SIG-M5 (cell line): ENCODE results near the gene ADAMTSL5.
"Not testable (repeated sequence)": the region's sequence is repeated elsewhere in the genome, so short reads cannot be mapped to it uniquely, and the experiment has no call there.

Experiments
- DNase-seq: peaks from one replicate; lab custom pipeline; 2025; lab: John Stamatoyannopoulos, UW

ADAMTSL5 gene

DNA sequence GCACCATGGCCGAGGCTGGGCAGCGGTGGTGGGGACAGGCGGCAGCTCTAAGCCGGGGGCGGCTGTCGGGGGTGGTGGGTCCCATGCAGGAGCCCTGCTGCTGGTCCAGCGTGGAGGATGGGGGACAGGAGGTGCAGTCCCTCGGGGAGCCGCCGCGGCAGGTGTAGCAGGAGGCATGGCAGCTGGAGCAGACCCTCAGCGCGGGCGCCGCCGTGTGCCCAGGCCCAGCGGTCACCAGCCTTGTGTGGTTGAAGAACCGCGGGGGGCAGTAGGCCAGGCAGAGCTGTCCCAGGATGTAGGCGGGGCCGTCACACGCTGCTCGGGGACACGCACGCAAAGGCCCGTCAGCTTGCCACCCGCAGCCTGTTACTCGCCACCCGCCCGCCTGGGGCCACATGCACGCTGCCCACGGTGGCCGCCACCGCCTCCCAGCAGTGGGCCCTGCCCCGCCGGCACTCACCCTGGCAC lies 30.9 kb downstream of the ADAMTSL5 start:
- no peak for DNase-seq

- DNase-seq, result no peak
Observed at GRCh38 chr19:1481224-1481892, 31.5 kb downstream of the ADAMTSL5 start.

- DNase-seq, result peak; percentile 44
Observed at GRCh38 chr19:1478934-1479707, 33.7 kb downstream of the ADAMTSL5 start, which contains the start of gene C19orf25. TSS of gene C19orf25 (minus strand) at chr19:1479215. CDS start at chr19:1478903, 312 bp downstream.

- DNase-seq, result not testable (repeated sequence)
Observed at GRCh38 chr19:1477056-1477455, 35.8 kb downstream of the ADAMTSL5 start.

DNA sequence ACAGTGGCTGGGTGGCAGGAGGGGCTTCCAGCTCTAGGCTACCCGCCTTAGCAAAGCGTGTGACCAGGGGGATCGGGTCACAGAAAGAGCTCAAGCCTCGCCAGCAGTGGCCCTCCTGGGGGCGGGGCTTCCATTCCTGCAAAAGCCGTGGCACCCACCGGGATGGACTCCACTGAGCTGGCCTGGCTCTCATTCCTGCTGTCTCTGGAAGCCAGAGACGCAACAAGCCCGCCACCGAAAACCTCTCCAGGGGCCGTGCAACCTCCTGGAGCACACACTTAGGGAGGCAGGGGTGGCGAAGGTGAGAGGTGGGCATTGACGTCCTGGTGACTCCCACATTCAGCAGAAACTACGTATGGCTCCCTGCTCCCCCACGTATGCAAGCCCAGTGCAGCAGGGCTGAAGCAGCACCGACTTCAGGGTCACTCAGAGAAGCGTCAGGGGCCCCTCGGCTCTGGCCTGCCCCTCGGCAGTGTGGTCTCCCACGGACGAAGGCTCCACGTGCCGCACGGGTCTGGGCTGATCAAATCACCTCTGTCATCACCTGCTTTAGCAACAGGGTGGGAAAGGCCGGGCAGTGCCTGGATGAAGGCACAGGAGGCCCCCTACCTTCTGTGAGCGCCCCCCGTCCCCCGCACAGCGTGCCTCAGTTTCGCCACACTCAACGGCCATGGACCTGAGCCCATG lies 36.9 kb downstream of the ADAMTSL5 start:
- no peak for DNase-seq

- DNase-seq, result no peak
Observed at GRCh38 chr19:1474765-1475351, 38.0 kb downstream of the ADAMTSL5 start.

- DNase-seq, result no peak
Observed at GRCh38 chr19:1474011-1474764, 38.6 kb downstream of the ADAMTSL5 start.

DNA sequence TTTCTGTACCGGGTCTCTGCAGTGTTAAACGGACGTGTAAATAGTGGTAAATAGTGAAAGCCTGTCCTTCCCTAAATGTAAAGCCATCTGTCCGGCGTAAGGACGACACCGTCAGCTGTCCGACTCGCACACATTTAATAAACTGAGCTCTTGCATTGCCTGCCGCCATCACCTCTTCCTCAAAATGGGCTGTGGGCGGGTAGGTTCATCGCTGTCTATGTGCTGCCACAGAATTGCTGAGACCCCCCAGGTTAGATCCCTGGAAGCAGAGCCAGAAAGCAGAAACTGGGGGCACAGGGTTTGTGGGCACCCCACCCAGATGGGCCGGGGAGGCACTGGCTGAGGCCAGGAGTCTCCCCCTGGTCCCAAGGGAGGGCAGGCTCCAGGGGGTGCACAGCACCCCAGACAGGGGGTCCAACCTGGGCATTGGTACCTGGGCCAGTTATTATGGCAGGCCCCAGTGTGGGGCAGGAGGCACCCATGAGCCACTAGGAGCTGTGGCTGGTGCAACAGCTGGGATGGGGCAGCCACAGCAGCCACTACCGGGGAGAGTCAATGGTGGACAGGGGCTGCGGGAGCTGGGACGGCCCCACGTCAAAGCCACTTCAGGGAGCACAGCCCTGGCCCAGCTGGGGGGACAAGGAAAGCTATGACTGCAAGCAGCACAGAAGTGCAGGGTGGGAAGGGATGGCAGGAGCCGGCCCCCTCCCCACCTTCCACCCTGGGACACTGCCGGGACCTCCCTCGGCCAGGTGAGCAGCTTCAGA lies 39.6 kb downstream of the ADAMTSL5 start:
- no peak for DNase-seq

DNA sequence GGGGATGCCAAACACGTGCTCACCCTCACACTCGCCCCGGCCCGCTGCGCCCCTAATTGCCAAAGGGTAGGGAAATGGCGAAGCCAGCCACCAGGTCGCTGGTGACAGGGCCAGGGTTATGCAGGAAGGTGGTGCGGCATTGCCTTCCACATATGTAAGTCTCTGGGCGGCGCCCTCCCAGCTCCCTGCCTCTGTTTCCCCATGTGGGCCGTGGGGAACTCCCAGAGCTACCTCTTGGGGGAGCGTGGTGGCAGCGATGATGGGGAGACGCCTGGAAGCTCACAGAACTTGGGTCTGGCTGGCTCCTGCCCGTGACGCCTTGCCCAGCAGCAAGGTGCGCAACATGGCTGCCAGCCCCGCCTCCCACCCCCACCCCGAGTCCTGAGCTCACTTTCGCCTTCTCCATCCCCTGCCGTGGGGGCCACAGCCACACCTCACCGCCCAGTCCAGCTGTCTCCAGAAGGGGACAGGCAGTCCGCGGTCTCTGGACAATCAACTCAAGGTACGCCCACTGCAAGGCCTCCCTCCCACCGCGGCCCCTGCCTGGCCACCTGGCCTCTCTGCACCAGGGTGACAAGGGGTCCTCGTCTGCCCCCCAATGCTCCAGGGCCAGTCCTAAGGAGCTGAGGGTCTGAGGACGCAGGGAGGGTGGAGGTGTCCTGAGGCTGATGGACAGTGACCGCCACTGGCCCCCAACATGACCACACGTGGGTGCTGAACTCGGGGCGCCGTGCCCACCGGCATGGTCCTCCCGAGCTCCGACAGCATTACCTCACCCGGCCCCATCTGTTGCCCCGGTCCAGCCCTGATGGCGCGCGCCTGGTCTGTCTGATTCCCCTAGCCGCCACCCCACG lies 40.4 kb downstream of the ADAMTSL5 start:
- DNase-seq, result no peak

DNA sequence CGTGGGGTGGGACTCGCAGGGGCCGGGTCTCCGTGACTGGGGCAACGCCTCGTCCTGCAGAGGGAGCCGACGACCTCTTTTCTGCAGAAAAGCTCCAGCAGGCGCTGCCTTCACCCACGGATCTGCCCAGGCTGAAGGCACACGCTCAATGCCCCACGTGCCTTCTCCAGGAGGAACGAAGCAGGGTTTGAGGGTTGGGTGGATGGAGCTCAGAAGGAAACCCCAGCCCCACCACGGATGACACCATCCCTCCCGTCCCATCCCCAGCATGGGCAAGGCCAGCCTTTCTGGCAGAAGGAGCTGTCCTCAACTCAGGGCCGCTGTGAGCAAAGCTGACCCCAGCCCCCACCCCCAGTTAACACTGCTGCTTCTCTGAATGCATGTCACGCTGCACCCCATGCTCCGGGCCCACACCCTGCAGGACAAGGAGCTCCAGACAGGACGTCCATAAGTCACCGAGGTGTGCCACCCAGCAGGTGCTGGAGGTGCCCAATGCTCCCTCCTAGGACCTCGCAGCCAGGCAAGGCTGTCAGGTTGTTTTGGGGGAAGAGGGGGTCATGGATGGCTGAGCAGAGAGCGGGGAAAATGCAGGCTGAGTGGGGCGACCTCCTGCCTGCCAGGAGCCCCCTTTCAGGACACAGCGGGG lies 41.2 kb downstream of the ADAMTSL5 start:
- DNase-seq, result no peak

DNA sequence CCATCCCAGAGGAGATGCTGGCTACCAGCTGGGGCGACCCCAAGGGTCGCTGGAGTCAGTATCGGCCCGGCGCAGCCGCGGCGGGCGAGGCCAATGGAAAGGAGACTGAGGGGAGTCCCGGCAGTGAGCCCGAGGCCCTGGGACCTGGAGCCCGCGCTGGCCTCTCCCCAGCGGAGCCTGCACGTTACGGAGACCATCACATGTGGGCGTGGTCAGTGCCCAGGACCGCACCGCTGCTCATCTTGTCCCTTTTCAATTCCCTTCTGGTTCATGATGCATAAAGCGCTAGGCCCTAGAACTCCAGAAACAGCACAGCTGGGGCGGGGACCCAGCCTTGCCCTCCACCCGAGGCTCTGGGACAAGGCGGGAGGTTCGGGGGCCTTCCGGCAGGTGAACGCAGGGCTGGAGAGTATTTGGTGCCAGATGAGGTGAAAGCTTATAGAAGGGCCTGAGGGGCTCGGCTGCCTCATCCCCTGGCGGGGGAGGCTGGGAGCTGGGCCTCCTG lies 41.8 kb downstream of the ADAMTSL5 start:
- no peak for DNase-seq

- no peak for DNase-seq
Observed at GRCh38 chr19:1470305-1471009, 42.4 kb downstream of the ADAMTSL5 start.

DNA sequence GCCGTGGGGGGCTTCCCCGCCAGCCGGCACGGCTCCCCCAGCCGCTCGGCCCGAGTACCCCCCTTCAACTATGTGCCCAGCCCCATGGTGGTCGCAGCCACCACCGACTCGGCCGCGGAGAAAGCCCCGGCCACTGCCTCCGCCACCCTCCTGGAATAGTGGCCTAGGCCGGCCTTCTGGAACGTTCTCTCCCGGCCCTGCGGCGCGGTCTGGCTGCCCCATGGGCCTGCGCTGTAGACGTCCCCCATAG lies 42.8 kb downstream of the ADAMTSL5 start:
- no peak for DNase-seq

GRCh38 chr19:1469255-1470054 lies 43.4 kb downstream of the ADAMTSL5 start:
- no peak for DNase-seq

DNA sequence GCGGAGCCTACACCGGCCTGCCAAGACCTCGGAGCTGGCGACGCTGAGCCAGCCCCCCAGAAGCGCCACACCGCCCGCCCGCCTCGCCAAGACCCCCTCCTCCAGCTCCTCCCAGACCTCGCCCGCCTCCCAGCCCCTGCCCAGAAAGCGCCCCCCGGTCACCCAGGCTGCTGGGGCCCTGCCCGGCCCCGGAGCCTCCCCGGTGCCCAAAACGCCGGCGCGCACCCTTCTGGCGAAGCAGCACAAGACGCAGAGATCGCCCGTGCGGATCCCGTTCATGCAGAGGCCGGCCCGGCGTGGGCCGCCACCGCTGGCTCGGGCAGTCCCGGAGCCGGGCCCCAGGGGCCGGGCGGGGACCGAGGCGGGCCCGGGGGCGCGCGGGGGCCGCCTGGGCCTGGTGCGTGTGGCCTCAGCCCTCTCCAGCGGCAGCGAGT lies 44.0 kb downstream of the ADAMTSL5 start:
- DNase-seq, result no peak

DNA sequence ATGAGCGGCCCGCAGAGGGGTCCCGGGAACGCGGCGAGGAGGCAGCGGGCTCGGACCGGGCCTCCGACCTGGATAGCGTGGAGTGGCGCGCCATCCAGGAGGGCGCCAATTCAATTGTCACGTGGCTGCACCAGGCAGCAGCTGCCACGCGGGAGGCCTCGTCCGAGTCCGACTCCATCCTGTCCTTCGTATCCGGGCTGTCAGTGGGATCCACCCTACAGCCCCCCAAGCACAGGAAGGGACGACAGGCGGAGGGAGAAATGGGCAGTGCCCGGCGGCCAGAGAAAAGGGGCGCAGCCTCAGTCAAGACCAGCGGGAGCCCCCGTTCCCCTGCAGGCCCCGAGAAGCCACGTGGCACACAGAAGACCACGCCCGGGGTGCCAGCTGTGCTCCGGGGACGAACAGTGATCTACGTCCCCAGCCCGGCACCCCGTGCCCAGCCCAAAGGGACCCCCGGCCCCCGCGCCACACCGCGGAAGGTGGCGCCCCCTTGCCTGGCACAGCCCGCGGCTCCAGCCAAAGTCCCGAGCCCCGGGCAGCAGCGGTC lies 44.5 kb downstream of the ADAMTSL5 start:
- no peak for DNase-seq

- no peak for DNase-seq
Observed at GRCh38 chr19:1467490-1468273, 45.1 kb downstream of the ADAMTSL5 start.
